C4-2B (cell line): ENCODE measurements around the gene HCN4.

ENCODE experiments used
- H3K27ac ChIP-seq: fragments of 450-650 bp; 2 replicates; pipeline ENCODE4 v1.5.1; 2017
- ZFX ChIP-seq: fragments of 450-650 bp; IDR thresholded peaks from 2 replicates; pipeline ENCODE4 v1.6.1; 2017
- TF ChIP-seq, protein P1 (sequence below): fragments of 450-650 bp; conservative IDR thresholded peaks from 2 replicates; pipeline ENCODE4 v1.5.1; 2017; ENCODE audit warnings: mild to moderate bottlenecking

HCN4 gene

DNA sequence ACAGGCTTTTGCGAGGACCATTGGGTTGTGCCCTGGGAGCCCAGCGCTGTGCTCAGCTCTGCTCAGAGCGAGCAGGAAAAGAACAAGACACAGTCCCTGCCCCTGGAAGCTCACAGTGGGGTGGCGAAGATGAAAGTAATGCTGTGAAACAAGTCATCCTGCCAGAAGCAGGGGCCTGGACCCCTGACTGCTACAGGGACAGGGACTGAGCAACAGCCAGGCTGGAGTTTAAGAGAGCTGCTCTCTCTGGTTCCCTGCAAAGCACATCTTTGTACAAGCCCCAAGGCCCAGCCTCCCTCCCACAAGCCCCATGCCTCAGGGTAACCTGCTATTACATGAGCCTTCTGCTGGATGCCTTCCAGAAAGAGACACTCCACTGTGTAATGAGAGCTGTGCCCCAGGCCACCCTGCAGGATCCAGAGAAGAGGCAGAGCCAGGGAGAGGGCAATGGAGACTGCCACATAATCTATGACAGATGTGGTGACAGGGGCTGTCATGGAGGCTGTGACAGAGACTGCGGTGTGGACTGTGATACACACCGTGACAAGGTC lies 7.1 kb upstream of the HCN4 start:
- no peak overlapping the region for H3K27ac ChIP-seq
- no peak for TF ChIP-seq ZFX
- TF ChIP-seq, protein P1, sequence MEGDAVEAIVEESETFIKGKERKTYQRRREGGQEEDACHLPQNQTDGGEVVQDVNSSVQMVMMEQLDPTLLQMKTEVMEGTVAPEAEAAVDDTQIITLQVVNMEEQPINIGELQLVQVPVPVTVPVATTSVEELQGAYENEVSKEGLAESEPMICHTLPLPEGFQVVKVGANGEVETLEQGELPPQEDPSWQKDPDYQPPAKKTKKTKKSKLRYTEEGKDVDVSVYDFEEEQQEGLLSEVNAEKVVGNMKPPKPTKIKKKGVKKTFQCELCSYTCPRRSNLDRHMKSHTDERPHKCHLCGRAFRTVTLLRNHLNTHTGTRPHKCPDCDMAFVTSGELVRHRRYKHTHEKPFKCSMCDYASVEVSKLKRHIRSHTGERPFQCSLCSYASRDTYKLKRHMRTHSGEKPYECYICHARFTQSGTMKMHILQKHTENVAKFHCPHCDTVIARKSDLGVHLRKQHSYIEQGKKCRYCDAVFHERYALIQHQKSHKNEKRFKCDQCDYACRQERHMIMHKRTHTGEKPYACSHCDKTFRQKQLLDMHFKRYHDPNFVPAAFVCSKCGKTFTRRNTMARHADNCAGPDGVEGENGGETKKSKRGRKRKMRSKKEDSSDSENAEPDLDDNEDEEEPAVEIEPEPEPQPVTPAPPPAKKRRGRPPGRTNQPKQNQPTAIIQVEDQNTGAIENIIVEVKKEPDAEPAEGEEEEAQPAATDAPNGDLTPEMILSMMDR = no peak

DNA sequence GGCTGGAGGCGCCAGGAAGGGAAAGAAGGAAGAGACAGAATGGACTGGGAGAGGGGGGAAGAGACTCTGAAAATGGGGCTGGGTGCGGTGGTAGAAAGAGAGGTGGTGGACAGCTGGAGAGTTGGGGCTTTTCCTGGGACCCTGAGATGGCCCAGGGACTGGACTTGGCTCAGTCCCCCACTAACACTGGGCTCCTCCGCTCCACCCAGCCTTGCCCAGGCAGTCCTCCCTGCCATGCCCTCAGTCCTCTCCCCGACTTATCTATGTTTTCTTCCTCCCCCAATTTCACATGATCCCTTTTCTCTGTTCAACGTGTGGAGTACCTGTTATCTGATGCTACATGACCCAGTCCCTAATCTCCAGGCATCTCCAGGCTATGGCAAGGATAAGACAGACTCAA lies 6.3 kb upstream of the HCN4 start:
- H3K27ac ChIP-seq = no peak overlapping the region
- TF ChIP-seq, protein P1 = no peak
- TF ChIP-seq ZFX = no peak

DNA sequence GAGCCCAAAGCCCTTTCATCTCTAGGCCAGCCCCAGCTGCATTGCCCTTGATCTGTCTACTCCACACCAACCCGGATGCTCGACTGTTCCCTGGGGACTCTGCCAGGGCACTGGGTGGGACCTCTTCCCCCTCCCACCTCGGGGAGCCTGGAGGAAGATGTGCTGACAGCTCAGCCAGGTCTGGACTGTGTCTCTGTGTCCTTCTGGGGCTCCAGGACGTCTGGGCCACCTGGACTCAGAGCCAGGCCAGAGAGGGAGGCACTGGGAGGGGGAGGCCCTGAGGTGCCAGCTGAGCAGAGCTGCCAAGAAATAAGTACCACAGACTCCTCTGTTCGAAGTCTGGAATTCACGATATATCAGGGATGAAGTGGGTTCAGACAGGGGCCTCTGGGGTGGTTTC lies 5.8 kb upstream of the HCN4 start:
- H3K27ac ChIP-seq = no peak overlapping the region
- TF ChIP-seq, protein P1 = no peak

DNA sequence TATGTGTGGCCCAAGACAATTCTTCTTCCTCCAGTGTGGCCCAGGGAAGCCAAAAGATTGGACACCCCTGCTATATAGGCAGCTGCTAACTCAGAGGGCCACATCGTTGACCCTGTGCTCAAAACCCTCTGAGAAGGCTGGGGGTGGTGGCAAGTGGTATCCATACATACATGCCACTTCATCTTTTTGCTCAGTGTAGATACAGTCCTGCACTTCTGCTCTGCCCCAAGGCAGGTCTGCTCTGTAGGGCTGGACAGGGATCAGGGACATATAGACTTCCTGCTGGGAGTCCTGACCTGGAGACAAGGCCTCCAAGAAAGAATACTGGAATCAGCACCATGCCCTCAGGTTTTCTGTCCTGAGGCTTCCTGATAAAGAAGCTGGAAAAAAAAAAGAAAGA lies 4.5 kb upstream of the HCN4 start:
- H3K27ac ChIP-seq = no peak overlapping the region
- TF ChIP-seq, protein P1 = no peak
- TF ChIP-seq ZFX = no peak

DNA sequence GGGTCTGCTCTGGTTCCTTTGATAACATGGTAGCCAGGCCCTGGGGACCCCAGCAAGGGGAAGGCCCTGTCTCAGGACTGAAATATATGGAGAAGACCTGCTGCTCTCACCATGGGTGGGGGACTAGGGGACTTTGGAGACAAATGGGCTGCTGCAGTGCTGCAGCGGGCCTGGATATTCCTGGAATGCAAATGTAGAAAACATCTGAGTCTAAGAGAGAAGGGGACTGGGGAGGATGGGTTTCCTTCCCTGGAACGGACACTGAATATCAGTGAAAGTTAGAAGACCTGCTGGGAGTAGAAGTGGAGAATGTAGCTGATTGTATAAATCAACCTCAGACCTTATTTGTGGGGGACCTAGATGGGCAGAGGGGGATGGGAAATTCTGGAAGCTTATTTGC lies 3.1 kb upstream of the HCN4 start:
- H3K27ac ChIP-seq = no peak overlapping the region
- TF ChIP-seq ZFX = no peak
- TF ChIP-seq, protein P1 = no peak

DNA sequence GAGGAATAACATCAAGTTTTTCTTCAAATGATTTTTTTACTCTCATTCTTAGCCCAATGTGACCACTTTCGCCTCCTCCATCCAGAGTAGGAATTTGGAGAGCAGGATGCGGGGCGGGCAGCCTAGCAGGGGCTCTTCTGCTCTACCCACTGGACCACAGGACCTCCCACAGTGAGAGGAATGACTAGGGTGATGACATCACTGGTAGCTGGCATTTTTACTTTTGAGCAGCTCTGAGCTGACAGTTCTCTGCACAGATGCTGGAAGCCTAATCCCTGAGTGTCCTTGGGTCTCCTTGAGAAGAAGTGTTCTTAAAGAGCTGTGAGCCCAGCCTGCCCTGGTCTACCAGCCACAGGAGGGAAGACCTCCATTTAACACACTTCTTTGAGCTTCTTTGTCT lies 1.4 kb upstream of the HCN4 start:
- no peak for TF ChIP-seq ZFX
- TF ChIP-seq, protein P1 = no peak
- H3K27ac ChIP-seq = no peak overlapping the region

DNA sequence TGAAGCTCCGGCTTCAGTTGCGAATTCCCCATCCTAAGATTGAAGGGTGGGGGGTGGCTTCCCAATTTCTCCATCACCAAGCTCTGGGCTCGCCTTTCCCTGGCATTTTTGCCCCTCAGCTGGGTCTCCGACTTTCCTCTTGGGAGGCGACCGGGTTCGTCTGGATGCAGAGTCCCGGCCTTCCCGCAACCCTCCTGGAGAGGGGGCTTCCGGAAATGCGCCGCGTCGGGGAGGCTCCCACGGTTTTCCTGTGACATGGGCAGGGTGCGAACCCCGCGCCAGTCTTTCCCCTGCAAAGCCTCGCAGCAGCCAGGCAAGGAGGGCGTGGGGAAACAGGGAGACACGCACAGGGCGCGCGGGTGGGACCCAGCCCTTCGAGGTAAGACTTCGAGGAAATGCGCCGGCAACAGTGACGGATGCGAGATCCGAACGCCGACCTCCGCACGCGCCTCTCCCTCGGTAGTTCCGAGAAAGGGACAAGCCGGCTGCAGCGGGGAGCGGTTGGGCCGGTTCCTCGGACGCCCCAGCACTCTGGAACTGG lies 466 bp upstream of the HCN4 start:
- H3K27ac ChIP-seq = no peak overlapping the region
- TF ChIP-seq, protein P1 = no peak
